H9 (cell line): ENCODE results near the gene KRT86. TPM values are rescaled to one million over a fixed set of nuclear protein-coding genes. Genes with fewer than 3 reads are reported as not detected.

Experiments used
- DNase-seq: peaks from one replicate; pipeline ENCODE4 v3.0.0-alpha.2; 2017
- H2AFZ ChIP-seq: one replicate; pipeline ENCODE4 v1.6.1; 2013; ENCODE audit warnings: mild to moderate bottlenecking, low read length, control low read depth, moderate library complexity
- H2AK5ac ChIP-seq: 2 replicates; pipeline ENCODE4 v1.6.1; 2013; ENCODE audit warnings: low read length, control low read depth, mixed read lengths; ENCODE audit not compliant: insufficient read length
- H2BK120ac ChIP-seq: one replicate; pipeline ENCODE4 v1.6.1; 2013; ENCODE audit warnings: low read depth, mild to moderate bottlenecking, low read length, control low read depth, inconsistent platforms; ENCODE audit not compliant: poor library complexity, severe bottlenecking
- H2BK12ac ChIP-seq: 2 replicates; pipeline ENCODE4 v1.6.1; 2013; ENCODE audit warnings: low read length, control low read depth, mixed read lengths, low read depth; ENCODE audit not compliant: insufficient read length
- H2BK15ac ChIP-seq: 2 replicates; pipeline ENCODE4 v1.6.1; 2013; ENCODE audit warnings: low read depth, low read length, control low read depth
- H2BK20ac ChIP-seq: one replicate; pipeline ENCODE4 v1.6.1; 2013; ENCODE audit warnings: low read depth, mild to moderate bottlenecking, low read length, control low read depth, inconsistent platforms; ENCODE audit not compliant: poor library complexity, severe bottlenecking
- H2BK5ac ChIP-seq: 2 replicates; pipeline ENCODE4 v1.6.1; 2013; ENCODE audit warnings: low read length, control low read depth, mixed read lengths; ENCODE audit not compliant: insufficient read length
- H3K14ac ChIP-seq: 2 replicates; pipeline ENCODE4 v1.6.1; 2013; ENCODE audit warnings: low read length, control low read depth; ENCODE audit not compliant: insufficient read depth
- H3K18ac ChIP-seq: 2 replicates; pipeline ENCODE4 v1.6.1; 2013; ENCODE audit warnings: low read depth, mild to moderate bottlenecking, mixed read lengths, low read length, control low read depth; ENCODE audit not compliant: insufficient read length
- H3K23ac ChIP-seq: 2 replicates; pipeline ENCODE4 v1.6.1; 2013; ENCODE audit warnings: low read length, control low read depth, mixed read lengths, low read depth; ENCODE audit not compliant: insufficient read length
- H3K23me2 ChIP-seq: 2 replicates; pipeline ENCODE4 v1.6.1; 2013; ENCODE audit warnings: low read depth, mild to moderate bottlenecking, mixed read lengths, low read length, control low read depth; ENCODE audit not compliant: insufficient read length, poor library complexity, severe bottlenecking
- H3K27ac ChIP-seq: 2 replicates; pipeline ENCODE4 v1.5.1; 2013; ENCODE audit warnings: low read length, control low read depth, mixed read lengths, low read depth; ENCODE audit not compliant: insufficient read length
- H3K27me3 ChIP-seq: 2 replicates; pipeline ENCODE4 v1.6.1; 2013; ENCODE audit warnings: low read length, control low read depth, inconsistent platforms; ENCODE audit not compliant: insufficient read depth
- H3K4ac ChIP-seq: 2 replicates; pipeline ENCODE4 v1.6.1; 2013; ENCODE audit warnings: low read depth, mild to moderate bottlenecking, control low read depth, inconsistent platforms, low read length, moderate library complexity
- H3K4me1 ChIP-seq: 2 replicates; pipeline ENCODE4 v1.6.1; 2013; ENCODE audit warnings: low read length, control low read depth, inconsistent platforms; ENCODE audit not compliant: insufficient read depth
- H3K4me2 ChIP-seq: 2 replicates; pipeline ENCODE4 v1.6.1; 2013; ENCODE audit warnings: low read length, control low read depth, mixed read lengths; ENCODE audit not compliant: insufficient read length, insufficient read depth
- H3K56ac ChIP-seq: 2 replicates; pipeline ENCODE4 v1.6.1; 2013; ENCODE audit warnings: low read depth, mild to moderate bottlenecking, mixed read lengths, low read length, control low read depth; ENCODE audit not compliant: insufficient read length
- H3K79me1 ChIP-seq: 2 replicates; pipeline ENCODE4 v1.6.1; 2013; ENCODE audit warnings: low read depth, mild to moderate bottlenecking, moderate library complexity, low read length, control low read depth, inconsistent platforms; ENCODE audit not compliant: insufficient read depth, poor library complexity, severe bottlenecking
- H3K79me2 ChIP-seq: 2 replicates; pipeline ENCODE4 v1.6.1; 2013; ENCODE audit warnings: low read length, control low read depth, inconsistent platforms; ENCODE audit not compliant: insufficient read depth
- H3K9ac ChIP-seq: 2 replicates; pipeline ENCODE4 v1.6.1; 2013; ENCODE audit warnings: low read length, control low read depth, mixed read lengths; ENCODE audit not compliant: insufficient read length; ENCODE audit errors: extremely low read depth
- H3K9me3 ChIP-seq: one replicate; pipeline ENCODE4 v1.6.1; 2013; ENCODE audit warnings: low read depth, low read length, inconsistent platforms; ENCODE audit not compliant: control insufficient read depth
- H3T11ph ChIP-seq: one replicate; pipeline ENCODE4 v1.6.1; 2013; ENCODE audit warnings: mild to moderate bottlenecking, low read length, control low read depth, inconsistent platforms
- H4K20me1 ChIP-seq: one replicate; pipeline ENCODE4 v1.6.1; 2013; ENCODE audit not compliant: control insufficient read depth, insufficient read length, insufficient read depth
- H4K5ac ChIP-seq: 2 replicates; pipeline ENCODE4 v1.6.1; 2013; ENCODE audit warnings: low read depth, mild to moderate bottlenecking, mixed read lengths, low read length, control low read depth; ENCODE audit not compliant: insufficient read length
- H4K8ac ChIP-seq: replicated peaks from 2 replicates; pipeline ENCODE4 v1.6.1; 2013; ENCODE audit warnings: low read length, control low read depth, mixed read lengths, low read depth; ENCODE audit not compliant: insufficient read length
- H4K91ac ChIP-seq: 2 replicates; pipeline ENCODE4 v1.6.1; 2013; ENCODE audit warnings: low read depth, mild to moderate bottlenecking, moderate library complexity, mixed read lengths, low read length, control low read depth; ENCODE audit not compliant: insufficient read length
- H3K27ac Mint-ChIP-seq, 3 experiments: 2 replicates in 2 of 3; 3 replicates in 1 of 3; pipeline ENCODE4 v1.8.0; 2020 to 2021; ENCODE audit warnings: mixed read lengths in 3 of 3, mild to moderate bottlenecking in 1 of 3, moderate library complexity in 1 of 3
- H3K27me3 Mint-ChIP-seq: 2 replicates; pipeline ENCODE4 v1.8.0; 2021; ENCODE audit warnings: low read depth, mild to moderate bottlenecking, moderate library complexity, mixed read lengths
- H3K36me3 Mint-ChIP-seq, 3 experiments: 2 replicates in 2 of 3; 3 replicates in 1 of 3; pipeline ENCODE4 v1.8.0; 2020 to 2021; ENCODE audit warnings: low read depth in 3 of 3, mixed read lengths in 3 of 3; ENCODE audit not compliant: insufficient read depth in 1 of 3
- H3K4me1 Mint-ChIP-seq, 2 experiments: 2 replicates each; pipeline ENCODE4 v1.8.0; 2020; ENCODE audit warnings: mixed read lengths in 2 of 2
- H3K4me3 Mint-ChIP-seq, 2 experiments: 2 replicates in 1 of 2; 3 replicates in 1 of 2; pipeline ENCODE4 v1.8.0; 2020 to 2021; ENCODE audit warnings: mild to moderate bottlenecking in 2 of 2, mixed read lengths in 2 of 2, moderate library complexity in 1 of 2
- H3K9me3 Mint-ChIP-seq, 2 experiments: 2 replicates in 1 of 2; 3 replicates in 1 of 2; pipeline ENCODE4 v1.8.0; 2020; ENCODE audit warnings: mild to moderate bottlenecking in 2 of 2, mixed read lengths in 2 of 2, moderate library complexity in 1 of 2
- CTCF ChIP-seq: fragments of 200-600 bp; sonication (generic); conservative IDR thresholded peaks from 3 replicates; pipeline ENCODE4 v1.8.0; 2021; ENCODE audit warnings: antibody characterized with exemption, mild to moderate bottlenecking
- WGBS: extraction: QIAGEN DNeasy Blood & Tissue Kit; methylation state at CpG from one replicate; pipeline ENCODE4 v1.1.7; 2013; ENCODE audit warnings: missing lambda C conversion rate, low lambda C conversion rate, mixed read lengths; ENCODE audit not compliant: insufficient read length; ENCODE audit errors: extremely low coverage; 5-methylcytosine and 5-hydroxymethylcytosine counted together
- total RNA-seq: library from RNA; stranded (reverse); gene quantifications from 2 replicates; pipeline ENCODE4 v1.2.1, GENCODE V29; 2021

Gene KRT86
- total RNA-seq, 1 experiment from 2014 or later = not detected

DNA sequence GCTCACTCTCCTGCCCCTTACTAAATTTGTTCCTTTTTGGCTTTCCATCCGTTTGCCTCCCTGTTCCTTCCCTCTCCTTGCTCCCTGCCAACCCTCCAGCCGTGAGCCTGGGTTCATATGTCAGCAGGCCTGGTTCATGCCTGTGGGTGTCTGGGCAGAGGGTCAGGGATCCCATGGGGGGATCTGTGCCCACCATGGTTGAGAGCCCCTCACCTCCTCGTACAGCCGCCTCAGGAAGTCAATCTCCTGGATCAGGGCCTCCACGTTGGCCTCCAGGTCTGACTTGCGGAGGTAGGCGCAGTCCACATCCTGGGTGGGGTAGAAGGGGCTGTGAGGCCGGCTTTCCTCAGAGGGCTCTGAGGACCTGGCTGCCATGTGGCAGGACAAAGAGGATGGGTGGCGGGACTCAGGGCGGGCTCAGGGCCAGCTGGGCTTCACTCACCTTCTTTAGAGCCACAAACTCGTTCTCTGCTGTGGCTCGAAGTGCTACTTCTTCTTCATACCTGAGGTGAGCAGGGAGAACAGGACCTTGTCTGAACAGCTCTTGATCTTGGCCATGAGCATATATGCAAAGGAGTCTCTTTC lies 43.1 kb downstream of the KRT86 start:
- Histone ChIP-seq H3K18ac (no peak overlapping the region), H4K91ac (no peak overlapping the region), H3K27ac (no peak overlapping the region), H3K4me2 (no peak overlapping the region), H2BK12ac (no peak overlapping the region), H3K9me3 (no peaks in the 10 kb centered on the region), H3K14ac (no peak overlapping the region), H2BK5ac (no peak overlapping the region), H4K8ac (no peak overlapping the region), H2BK120ac (no peak overlapping the region), H3K27me3 (no peaks in the 10 kb centered on the region), H4K5ac (no peak overlapping the region), H2BK15ac (no peak overlapping the region), H3K79me1 (no peaks in the 10 kb centered on the region), H3K56ac (no peak overlapping the region), H2BK20ac (no peak overlapping the region), H3K4me1 (no peaks in the 10 kb centered on the region), H3K9ac (no peak overlapping the region), H2AFZ (no peak overlapping the region), H3K4ac (no peak overlapping the region), H3K79me2 (no peaks in the 10 kb centered on the region), H3K23ac (no peak overlapping the region), H2AK5ac (no peak overlapping the region), H3K23me2 (no peaks in the 10 kb centered on the region), H4K20me1 (no peaks in the 10 kb centered on the region), H3T11ph (no peak overlapping the region)
- Mint-ChIP-seq H3K27me3 (peaks cover 37% of the 10 kb centered on the region), H3K9me3 (no peaks in the 10 kb centered on the region), H3K36me3 (no peaks in the 10 kb centered on the region), H3K4me1 (no peaks in the 10 kb centered on the region), H3K27ac (no peak overlapping the region), H3K4me3 (no peak overlapping the region)
- no CpG with 5 or more reads among the region's 12 CpGs for WGBS
- DNase-seq = no peak
- no peak for TF ChIP-seq CTCF
